K562 (cell line): ENCODE measurements around the gene THADA.

Experiments
- CAMTA2 ChIP-seq: fragments of 250-450 bp; sonication (Bioruptor Pico); conservative IDR thresholded peaks from 2 replicates; pipeline ENCODE4 v1.5.1; 2022
- CBFB ChIP-seq: sonication (generic); formaldehyde crosslinking; IDR thresholded peaks from 2 replicates; pipeline ENCODE4 v1.4.0; 2020; ENCODE audit warnings: mild to moderate bottlenecking, missing genetic modification reagents
- CEBPB ChIP-seq: fragments of 450-650 bp; IDR thresholded peaks from 2 replicates; pipeline ENCODE4 v1.6.1; 2016; ENCODE audit warnings: missing genetic modification characterization, missing compliant biosample characterization
- CTCF ChIP-seq, 3 experiments: IDR thresholded peaks in 2 of 3; conservative IDR thresholded peaks in 1 of 3; 2 replicates each; pipeline ENCODE4 v1.5.1; 2011 to 2012; ENCODE audit warnings: low read length in 3 of 3, mild to moderate bottlenecking in 3 of 3, control low read depth in 2 of 3, improper control_type of control experiment in 1 of 3, inconsistent platforms in 1 of 3, low read depth in 1 of 3, mixed read lengths in 1 of 3, moderate library complexity in 1 of 3; ENCODE audit not compliant: insufficient read depth in 2 of 3
- FOXK1 ChIP-seq: sonication (generic); formaldehyde crosslinking; IDR thresholded peaks from 2 replicates; pipeline ENCODE4 v1.8.0; 2022; ENCODE audit warnings: missing genetic modification reagents, mild to moderate bottlenecking, borderline replicate concordance
- LEF1 ChIP-seq: fragments of 450-650 bp; IDR thresholded peaks from 2 replicates; pipeline ENCODE4 v1.6.1; 2016; ENCODE audit warnings: mild to moderate bottlenecking
- MYC ChIP-seq, 2 experiments: fragments of 250-450 bp in 1 of 2; sonication (Bioruptor Pico) in 1 of 2; IDR thresholded peaks; 2 replicates each; pipeline versions ENCODE4 v1.5.1 to v1.6.1; 2012 to 2021; ENCODE audit warnings: low read depth in 2 of 2, borderline replicate concordance in 1 of 2, improper control_type of control experiment in 1 of 2, low read length in 1 of 2, mild to moderate bottlenecking in 1 of 2, moderate library complexity in 1 of 2
- POLR3A ChIP-seq: IDR thresholded peaks from 2 replicates; pipeline ENCODE4 v1.6.1; 2011; ENCODE audit warnings: borderline replicate concordance, mild to moderate bottlenecking, moderate library complexity; ENCODE audit not compliant: insufficient read length, insufficient read depth; ENCODE audit errors: extremely low read depth
- POLR3G ChIP-seq: IDR thresholded peaks from 2 replicates; pipeline ENCODE4 v1.6.1; 2011; ENCODE audit not compliant: insufficient read length, insufficient replicate concordance; ENCODE audit errors: extremely low read depth
- REST ChIP-seq, 2 experiments: fragments of 450-650 bp; formaldehyde crosslinking in 1 of 2; IDR thresholded peaks; 2 replicates each; pipeline versions ENCODE4 v1.4.0 to v1.6.1; 2014 to 2020; ENCODE audit warnings: mild to moderate bottlenecking in 2 of 2, borderline replicate concordance in 1 of 2, low read depth in 1 of 2
- SIN3B ChIP-seq: fragments of 450-650 bp; IDR thresholded peaks from 2 replicates; pipeline ENCODE4 v1.6.1; 2017; ENCODE audit warnings: low read depth, mild to moderate bottlenecking, moderate library complexity
- XRCC4 ChIP-seq: IDR thresholded peaks from one replicate; pipeline ENCODE4 v1.6.1; 2011; ENCODE audit not compliant: insufficient read depth, insufficient read length; ENCODE audit errors: extremely low read depth
- ZBTB34 ChIP-seq: fragments of 250-450 bp; sonication (Bioruptor Pico); IDR thresholded peaks from 2 replicates; pipeline ENCODE4 v1.8.0; 2021; ENCODE audit warnings: mild to moderate bottlenecking, moderate library complexity
- ZNF277 ChIP-seq: fragments of 250-450 bp; sonication (Bioruptor Pico); IDR thresholded peaks from 2 replicates; pipeline ENCODE4 v1.8.0; 2022; ENCODE audit warnings: inconsistent platforms, mild to moderate bottlenecking, moderate library complexity, borderline replicate concordance

- TF ChIP-seq CBFB (no peak), LEF1 (no peak), CTCF (IDR thresholded peaks at IDR 0.05 in 2 of 3, conservative IDR thresholded peaks at IDR 0.05 in 1 of 3; ENCODE audit: insufficient read depth in 2 of 3, low read depth in 1 of 3, low read length in 3 of 3) (no peak), REST (IDR thresholded peaks at IDR 0.05; ENCODE audit: borderline replicate concordance) (no peak), REST (CRISPR knock-in tag; IDR thresholded peaks at IDR 0.05; ENCODE audit: low read depth) (no peak), CAMTA2 (no peak), MYC (IDR thresholded peaks at IDR 0.05; ENCODE audit: low read depth, low read length) (no peak), MYC (CRISPR knock-in tag; IDR thresholded peaks at IDR 0.05; ENCODE audit: borderline replicate concordance, low read depth) (no peak), FOXK1 (CRISPR knock-in tag) (no peak), XRCC4 (no peak), ZNF277 (no peak), SIN3B (no peak), ZBTB34 (no peak), POLR3G (no peak), CEBPB (tag) (no peak), POLR3A (no peak)
Observed at GRCh38 chr2:43276266-43276941, 319.4 kb downstream of the THADA start.
